HepG2 (cell line): ENCODE measurements around the gene ERCC2. TPM values are rescaled to one million over a fixed set of nuclear protein-coding genes. Genes with fewer than 3 reads are reported as not detected.

ENCODE experiments used
- BHLHE40 ChIP-seq: IDR thresholded peaks from 2 replicates; pipeline ENCODE4 v1.6.1; 2011; ENCODE audit warnings: low read length, improper control_type of control experiment
- CCDC6 ChIP-seq: sonication (generic); formaldehyde crosslinking; IDR thresholded peaks from 2 replicates; pipeline ENCODE4 v1.8.1; 2022; ENCODE audit warnings: mild to moderate bottlenecking, missing genetic modification reagents, moderate library complexity
- DRAP1 ChIP-seq: IDR thresholded peaks from 2 replicates; pipeline ENCODE4 v1.6.1; 2016; ENCODE audit warnings: missing genetic modification reagents, missing compliant biosample characterization
- DZIP1 ChIP-seq: sonication (generic); formaldehyde crosslinking; IDR thresholded peaks from 2 replicates; pipeline ENCODE4 v1.5.0; 2020; ENCODE audit warnings: mild to moderate bottlenecking, missing genetic modification reagents
- GMEB1 ChIP-seq: sonication (generic); formaldehyde crosslinking; IDR thresholded peaks from 2 replicates; pipeline ENCODE4 v1.5.1; 2020; ENCODE audit warnings: missing genetic modification reagents, mild to moderate bottlenecking, borderline replicate concordance
- HOXA9 ChIP-seq: sonication (generic); formaldehyde crosslinking; IDR thresholded peaks from 2 replicates; pipeline ENCODE4 v1.8.1; 2022; ENCODE audit warnings: missing genetic modification reagents, mild to moderate bottlenecking, moderate library complexity, borderline replicate concordance
- NONO ChIP-seq, 2 experiments: fragments of 450-650 bp in 1 of 2; sonication (generic) in 1 of 2; formaldehyde crosslinking in 1 of 2; IDR thresholded peaks in 1 of 2; conservative IDR thresholded peaks in 1 of 2; 2 replicates each; pipeline versions ENCODE4 v1.6.1 to v1.8.0; 2017 to 2022; ENCODE audit warnings: mild to moderate bottlenecking in 1 of 2, missing genetic modification reagents in 1 of 2, moderate library complexity in 1 of 2
- RFX1 ChIP-seq: fragments of 450-650 bp; IDR thresholded peaks from 2 replicates; pipeline ENCODE4 v1.6.1; 2017
- SP1 ChIP-seq, 2 experiments: fragments of 450-650 bp in 1 of 2; sonication (generic) in 1 of 2; formaldehyde crosslinking in 1 of 2; IDR thresholded peaks; 2 replicates each; pipeline versions ENCODE4 v1.4.0 to v1.6.1; 2016 to 2020; ENCODE audit warnings: missing genetic modification reagents in 1 of 2
- SUZ12 ChIP-seq: fragments of 150-350 bp; IDR thresholded peaks from 2 replicates; pipeline ENCODE4 v1.6.1; 2014; ENCODE audit warnings: low read depth, low read length
- ZFY ChIP-seq: sonication (generic); formaldehyde crosslinking; IDR thresholded peaks from 2 replicates; pipeline ENCODE4 v1.4.0; 2020; ENCODE audit warnings: missing genetic modification reagents
- ZMAT3 ChIP-seq: sonication (generic); formaldehyde crosslinking; conservative IDR thresholded peaks from 2 replicates; pipeline ENCODE4 v1.7.0; 2021; ENCODE audit warnings: missing genetic modification reagents
- ZNF33B ChIP-seq: sonication (generic); formaldehyde crosslinking; IDR thresholded peaks from 2 replicates; pipeline ENCODE4 v1.5.1; 2020; ENCODE audit warnings: mild to moderate bottlenecking, missing genetic modification reagents
- ZNF350 ChIP-seq: sonication (generic); formaldehyde crosslinking; IDR thresholded peaks from 2 replicates; pipeline ENCODE4 v1.4.0; 2020; ENCODE audit warnings: mild to moderate bottlenecking, low read depth, missing genetic modification reagents, borderline replicate concordance
- ZNF605 ChIP-seq: sonication (generic); formaldehyde crosslinking; IDR thresholded peaks from 2 replicates; pipeline ENCODE4 v1.8.0; 2022; ENCODE audit warnings: mild to moderate bottlenecking, missing genetic modification reagents
- ZNF709 ChIP-seq: sonication (generic); formaldehyde crosslinking; IDR thresholded peaks from 2 replicates; pipeline ENCODE4 v1.5.0; 2020; ENCODE audit warnings: mild to moderate bottlenecking, missing genetic modification reagents
- polyA plus RNA-seq, 8 experiments: library from polyadenylated mRNA; depleted of rRNA in 3 of 8; stranded (reverse) in 7 of 8; unstranded in 1 of 8; fragments of >200 nt; fragmentation: Illumina TruSeq in 4 of 8; extraction: Trizol in 4 of 8; gene quantifications; 2 replicates each; pipeline versions ENCODE4 v1.2.1 to v1.2.3, GENCODE V29; 2011 to 2016; ENCODE audit warnings: low read depth in 4 of 8, missing spikeins in 1 of 8, mixed read lengths in 1 of 8; ENCODE audit not compliant: insufficient read depth in 1 of 8
- total RNA-seq, 5 experiments: library from RNA; depleted of rRNA; stranded (reverse); fragments of >200 nt; fragmentation: Illumina TruSeq; extraction: Trizol; gene quantifications; 2 replicates each; pipeline ENCODE4 v1.2.3, GENCODE V29; 2016; ENCODE audit warnings: low read depth in 1 of 5
- TF ChIP-seq, protein P1 (sequence below): sonication (generic); formaldehyde crosslinking; IDR thresholded peaks from 2 replicates; pipeline ENCODE4 v1.4.0; 2020; ENCODE audit warnings: low read depth, missing genetic modification reagents
- TF ChIP-seq, protein P2 (sequence below): sonication (generic); formaldehyde crosslinking; IDR thresholded peaks from 2 replicates; pipeline ENCODE4 v1.8.1; 2022; ENCODE audit warnings: mild to moderate bottlenecking, missing genetic modification reagents

ERCC2 gene
- total and polyA plus RNA-seq, 2 of the 13 experiments (the other 11 are each of a cell fraction or from before 2014, with no cell fraction given), result 25.4 to 49.2 TPM

GRCh38 chr19:45405435-45406225, 35.3 kb upstream of the ERCC2 start (continued):
- TF ChIP-seq BHLHE40 (peak; percentile 45; the same call in 1 of the 2 replicates), GMEB1 (CRISPR knock-in tag) (no peak; the same call in 1 of the 2 replicates), SUZ12 (peak; percentile 93), ZMAT3 (no peak), CCDC6 (CRISPR knock-in tag) (0 out of 2 replicates have a peak, but pooled peaks have one; percentile 9), ZNF709 (no peak), ZNF33B (no peak), ZFY (CRISPR knock-in tag) (0 out of 2 replicates have a peak, but pooled peaks have one; percentile 25), HOXA9 (no peak; the same call in 1 of the 2 replicates), ZNF350 (CRISPR knock-in tag) (peak; percentile 9; the same call in 1 of the 2 replicates), RFX1 (no peak), DRAP1 (CRISPR knock-in tag) (peak; percentile 58; the same call in 1 of the 2 replicates), DZIP1 (CRISPR knock-in tag) (no peak), NONO (IDR thresholded peaks at IDR 0.05) (no peak), NONO (CRISPR knock-in tag; conservative IDR thresholded peaks at IDR 0.05) (no peak; the same call in 1 of the 2 replicates), SP1 (IDR thresholded peaks at IDR 0.05) (no peak), SP1 (CRISPR knock-in tag; IDR thresholded peaks at IDR 0.05) (peak; percentile 23; the same call in 1 of the 2 replicates), ZNF605 (CRISPR knock-in tag) (0 out of 2 replicates have a peak, but pooled peaks have one; percentile 47)
- TF ChIP-seq, protein P1, sequence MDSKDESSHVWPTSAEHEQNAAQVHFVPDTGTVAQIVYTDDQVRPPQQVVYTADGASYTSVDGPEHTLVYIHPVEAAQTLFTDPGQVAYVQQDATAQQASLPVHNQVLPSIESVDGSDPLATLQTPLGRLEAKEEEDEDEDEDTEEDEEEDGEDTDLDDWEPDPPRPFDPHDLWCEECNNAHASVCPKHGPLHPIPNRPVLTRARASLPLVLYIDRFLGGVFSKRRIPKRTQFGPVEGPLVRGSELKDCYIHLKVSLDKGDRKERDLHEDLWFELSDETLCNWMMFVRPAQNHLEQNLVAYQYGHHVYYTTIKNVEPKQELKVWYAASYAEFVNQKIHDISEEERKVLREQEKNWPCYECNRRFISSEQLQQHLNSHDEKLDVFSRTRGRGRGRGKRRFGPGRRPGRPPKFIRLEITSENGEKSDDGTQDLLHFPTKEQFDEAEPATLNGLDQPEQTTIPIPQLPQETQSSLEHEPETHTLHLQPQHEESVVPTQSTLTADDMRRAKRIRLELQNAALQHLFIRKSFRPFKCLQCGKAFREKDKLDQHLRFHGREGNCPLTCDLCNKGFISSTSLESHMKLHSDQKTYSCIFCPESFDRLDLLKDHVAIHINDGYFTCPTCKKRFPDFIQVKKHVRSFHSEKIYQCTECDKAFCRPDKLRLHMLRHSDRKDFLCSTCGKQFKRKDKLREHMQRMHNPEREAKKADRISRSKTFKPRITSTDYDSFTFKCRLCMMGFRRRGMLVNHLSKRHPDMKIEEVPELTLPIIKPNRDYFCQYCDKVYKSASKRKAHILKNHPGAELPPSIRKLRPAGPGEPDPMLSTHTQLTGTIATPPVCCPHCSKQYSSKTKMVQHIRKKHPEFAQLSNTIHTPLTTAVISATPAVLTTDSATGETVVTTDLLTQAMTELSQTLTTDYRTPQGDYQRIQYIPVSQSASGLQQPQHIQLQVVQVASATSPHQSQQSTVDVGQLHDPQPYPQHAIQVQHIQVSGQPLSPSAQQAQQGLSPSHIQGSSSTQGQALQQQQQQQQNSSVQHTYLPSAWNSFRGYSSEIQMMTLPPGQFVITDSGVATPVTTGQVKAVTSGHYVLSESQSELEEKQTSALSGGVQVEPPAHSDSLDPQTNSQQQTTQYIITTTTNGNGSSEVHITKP, result peak; percentile 46; the same call in 1 of the 2 replicates
- TF ChIP-seq, protein P2, sequence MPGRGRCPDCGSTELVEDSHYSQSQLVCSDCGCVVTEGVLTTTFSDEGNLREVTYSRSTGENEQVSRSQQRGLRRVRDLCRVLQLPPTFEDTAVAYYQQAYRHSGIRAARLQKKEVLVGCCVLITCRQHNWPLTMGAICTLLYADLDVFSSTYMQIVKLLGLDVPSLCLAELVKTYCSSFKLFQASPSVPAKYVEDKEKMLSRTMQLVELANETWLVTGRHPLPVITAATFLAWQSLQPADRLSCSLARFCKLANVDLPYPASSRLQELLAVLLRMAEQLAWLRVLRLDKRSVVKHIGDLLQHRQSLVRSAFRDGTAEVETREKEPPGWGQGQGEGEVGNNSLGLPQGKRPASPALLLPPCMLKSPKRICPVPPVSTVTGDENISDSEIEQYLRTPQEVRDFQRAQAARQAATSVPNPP (CRISPR knock-in tag), result no peak
